Thoracic aorta (tissue), 2 donors: ENCODE measurements around the gene CTIF. TPM values are rescaled to one million over a fixed set of nuclear protein-coding genes. Genes with fewer than 3 reads are reported as not detected.

ENCODE experiments used
- ATAC-seq: fragments of 150-250 bp; one replicate; pipeline ENCODE4 v1.8.0; 2017; ENCODE audit warnings: low read depth; ENCODE audit not compliant: insufficient number of reproducible peaks, low FRiP score
- DNase-seq: peaks from one replicate; pipeline ENCODE4 v3.0.0-alpha.2; 2020; ENCODE audit warnings: low spot score
- H3K27ac ChIP-seq, 2 donors: fragments of 200-600 bp; sonication (generic); 1 replicate in 1 of 2; 2 replicates in 1 of 2; pipeline ENCODE4 v1.5.1; 2016; ENCODE audit warnings: mild to moderate bottlenecking in 2 of 2, moderate library complexity in 2 of 2
- H3K27me3 ChIP-seq: fragments of 200-600 bp; sonication (generic); replicated peaks from 2 replicates; pipeline ENCODE4 v1.6.0; 2016; ENCODE audit warnings: mild to moderate bottlenecking; ENCODE audit not compliant: insufficient read depth
- H3K36me3 ChIP-seq: fragments of 200-600 bp; sonication (generic); one replicate; pipeline ENCODE4 v1.5.1; 2016
- H3K4me1 ChIP-seq, 2 donors: fragments of 200-600 bp; sonication (generic); 1 replicate in 1 of 2; 2 replicates in 1 of 2; pipeline versions ENCODE4 v1.5.1 to v1.6.0; 2016; ENCODE audit warnings: low read depth in 2 of 2, mild to moderate bottlenecking in 1 of 2; ENCODE audit not compliant: control insufficient read depth in 1 of 2
- H3K4me3 ChIP-seq: fragments of 200-600 bp; sonication (generic); 2 replicates; pipeline ENCODE4 v1.5.1; 2016; ENCODE audit warnings: mild to moderate bottlenecking
- H3K9me3 ChIP-seq: fragments of 200-600 bp; sonication (generic); 2 replicates; pipeline ENCODE4 v1.5.1; 2016
- CTCF ChIP-seq: fragments of 200-600 bp; sonication (generic); IDR thresholded peaks from one replicate; pipeline ENCODE4 v1.5.1; 2019; ENCODE audit warnings: antibody characterized with exemption
- total RNA-seq, 2 donors: library from RNA; depleted of rRNA; stranded (reverse); fragments of >200 nt; gene quantifications; one replicate each; pipeline versions ENCODE4 v1.1.0 to v1.2.3, GENCODE V29; 2016

CTIF gene
- total RNA-seq, 2 donors from 2014 or later = 63.3 to 125 TPM

- H3K27me3 ChIP-seq = no peaks in the 10 kb centered on the region
- TF ChIP-seq CTCF = no peak
- H3K36me3 ChIP-seq = no peaks in the 10 kb centered on the region
- no peaks in the 10 kb centered on the region for H3K9me3 ChIP-seq
- DNase-seq (no peak), ATAC-seq (no peak)
- H3K4me1 ChIP-seq = no peaks in the 10 kb centered on the region
- no peak overlapping the region for H3K27ac ChIP-seq
- H3K4me3 ChIP-seq = no peak overlapping the region
These were observed 103.7 kb downstream of the CTIF start for GRCh38 chr18:48642503-48642902.

- H3K27me3 ChIP-seq = no peaks in the 10 kb centered on the region
- no peak overlapping the region for H3K4me3 ChIP-seq
- H3K27ac ChIP-seq = no peak overlapping the region
- DNase-seq (no peak), ATAC-seq (no peak)
- no peaks in the 10 kb centered on the region for H3K4me1 ChIP-seq
- TF ChIP-seq CTCF = no peak
- H3K36me3 ChIP-seq = no peaks in the 10 kb centered on the region
- no peaks in the 10 kb centered on the region for H3K9me3 ChIP-seq
These were observed 104.4 kb downstream of the CTIF start for GRCh38 chr18:48643262-48643661.

GRCh38 chr18:48644029-48644428 lies 105.2 kb downstream of the CTIF start:
- no peaks in the 10 kb centered on the region for H3K36me3 ChIP-seq
- H3K27ac ChIP-seq = no peak overlapping the region
- no peak overlapping the region for H3K4me3 ChIP-seq
- H3K27me3 ChIP-seq = no peaks in the 10 kb centered on the region
- H3K9me3 ChIP-seq = no peaks in the 10 kb centered on the region
- DNase-seq (no peak), ATAC-seq (no peak)
- no peak for TF ChIP-seq CTCF
- no peaks in the 10 kb centered on the region for H3K4me1 ChIP-seq

GRCh38 chr18:48645427-48646002 lies 106.7 kb downstream of the CTIF start:
- no peaks in the 10 kb centered on the region for H3K9me3 ChIP-seq
- H3K36me3 ChIP-seq = no peaks in the 10 kb centered on the region
- DNase-seq = no peak

GRCh38 chr18:48646976-48647375 lies 108.1 kb downstream of the CTIF start:
- DNase-seq (no peak), ATAC-seq (no peak)
- Histone ChIP-seq H3K4me1 (no peaks in the 10 kb centered on the region), H3K27ac (no peak overlapping the region), H3K4me3 (no peak overlapping the region), H3K27me3 (no peaks in the 10 kb centered on the region), H3K36me3 (no peaks in the 10 kb centered on the region), H3K9me3 (no peaks in the 10 kb centered on the region)
- no peak for TF ChIP-seq CTCF

More at GRCh38 chr18:48645427-48646002, 106.7 kb downstream of the CTIF start:
- Histone ChIP-seq H3K4me3 (no peak overlapping the region), H3K4me1 (no peaks in the 10 kb centered on the region), H3K27me3 (no peaks in the 10 kb centered on the region), H3K27ac (no peak overlapping the region)
- ATAC-seq = no peak
- TF ChIP-seq CTCF = no peak
